AG08395 (cell line): Measurements from ENCODE around the gene TSPAN31.
"Not testable (repeated sequence)": the region's sequence is repeated elsewhere in the genome, so short reads cannot be mapped to it uniquely, and the experiment has no call there.

Experiments used
- DNase-seq: peaks from one replicate; pipeline ENCODE4 v3.0.0; 2012; ENCODE audit warnings: mixed read lengths, low spot score

The TSPAN31 gene

GRCh38 chr12:57766464-57767304 lies 21.8 kb downstream of the TSPAN31 start, which contains the start of gene CYP27B1:
Gene CYP27B1 (minus strand): TSS chr12:57767078. CDS start chr12:57767041, 37 bp downstream.
- DNase-seq, result no peak

GRCh38 chr12:57767305-57767698 lies 22.5 kb downstream of the TSPAN31 start:
- DNase-seq, result no peak

- no peak for DNase-seq
These were observed 23.0 kb downstream of the TSPAN31 start for GRCh38 chr12:57767876-57768275.

- DNase-seq, result no peak
These were observed 24.8 kb downstream of the TSPAN31 start for GRCh38 chr12:57769594-57769993.

- DNase-seq, result no peak
These were observed 25.9 kb downstream of the TSPAN31 start for GRCh38 chr12:57770734-57771133.

- peak; percentile 94 for DNase-seq
These were observed 26.5 kb downstream of the TSPAN31 start for GRCh38 chr12:57771236-57771872.

- DNase-seq, result peak; percentile 97
These were observed 27.1 kb downstream of the TSPAN31 start, which contains the start of gene METTL1 for GRCh38 chr12:57771873-57772428. Gene METTL1 (minus strand): TSS chr12:57772105. CDS start chr12:57772083, 22 bp downstream.

GRCh38 chr12:57772429-57773322 lies 27.8 kb downstream of the TSPAN31 start, which contains the start of gene EEF1AKMT3:
Gene EEF1AKMT3 (plus strand): TSS chr12:57772614. CDS start chr12:57772725, 111 bp downstream.
- DNase-seq, result peak; percentile 71

GRCh38 chr12:57774634-57775033 lies 29.8 kb downstream of the TSPAN31 start:
- DNase-seq, result not testable (repeated sequence)

GRCh38 chr12:57775044-57775443 lies 30.2 kb downstream of the TSPAN31 start:
- no peak for DNase-seq

- DNase-seq, result no peak
These were observed 30.9 kb downstream of the TSPAN31 start for GRCh38 chr12:57775563-57776246.

- no peak for DNase-seq
These were observed 31.4 kb downstream of the TSPAN31 start for GRCh38 chr12:57776247-57776587.

- DNase-seq, result no peak
These were observed 32.5 kb downstream of the TSPAN31 start for GRCh38 chr12:57777367-57777766.

GRCh38 chr12:57777911-57778310 lies 33.1 kb downstream of the TSPAN31 start:
- no peak for DNase-seq

- no peak for DNase-seq
These were observed 34.9 kb downstream of the TSPAN31 start for GRCh38 chr12:57779736-57780135.

- no peak for DNase-seq
These were observed 35.6 kb downstream of the TSPAN31 start for GRCh38 chr12:57780284-57780897.

GRCh38 chr12:57781244-57781643 lies 36.4 kb downstream of the TSPAN31 start:
- DNase-seq, result no peak

- no peak for DNase-seq
These were observed 37.0 kb downstream of the TSPAN31 start for GRCh38 chr12:57781801-57782200.

GRCh38 chr12:57782243-57782607 lies 37.4 kb downstream of the TSPAN31 start:
- no peak for DNase-seq

- DNase-seq, result peak; percentile 87
These were observed 38.0 kb downstream of the TSPAN31 start, which contains the start of gene TSFM for GRCh38 chr12:57782608-57783465. Gene TSFM (plus strand): TSS chr12:57782787. CDS start chr12:57782802, 15 bp downstream.
